ENCODE measurements around the gene PARD3B. TPM values are rescaled to one million over a fixed set of nuclear protein-coding genes. Genes with fewer than 3 reads are reported as not detected.
A peak's percentile ranks its signal among the peaks of the same experiment; 100 is the strongest.

Gene PARD3B
- total and polyA plus RNA-seq, 2 donors (not counting 1 experiment from before 2014, with no cell fraction given): 7.4 to 20.6 TPM

DNA sequence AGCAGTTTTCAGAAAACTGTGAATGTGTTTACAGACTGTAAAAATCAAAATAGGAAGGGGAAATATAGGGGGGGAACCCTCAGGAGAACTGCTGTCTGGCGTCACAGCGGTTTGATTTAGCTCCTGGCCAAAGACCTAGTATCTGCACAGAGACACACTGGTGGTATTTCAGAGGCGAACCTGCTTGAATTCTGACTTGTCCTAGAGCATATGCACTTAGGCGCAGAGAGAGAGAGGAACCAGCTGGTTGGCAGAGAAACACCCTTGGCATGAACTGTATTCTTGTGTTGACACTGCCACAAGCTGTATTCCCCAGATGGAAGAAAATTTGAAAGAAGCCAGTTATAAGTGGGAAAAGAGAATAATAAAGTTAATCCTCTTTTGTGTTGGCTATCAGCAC lies 630.6 kb downstream of the PARD3B start:
- Histone ChIP-seq H3K79me2 (ENCODE audit: control insufficient read depth, insufficient read depth, low read length) (no peaks in the 10 kb centered on the region), H3K9ac (ENCODE audit: insufficient read depth, low read length) (no peak overlapping the region), H3K4me1 (ENCODE audit: control insufficient read depth, extremely low read depth, insufficient read depth, low read length) (no peaks in the 10 kb centered on the region), H3K4me3 (replicated peaks in 1 of 4; ENCODE audit: control extremely low read depth in 1 of 4, insufficient read depth in 1 of 4, low read depth in 3 of 4, low read length in 4 of 4) (no peak overlapping the region), H3K27ac (ENCODE audit: insufficient read depth, low read length) (no peak overlapping the region), H3K36me3 (ENCODE audit: control insufficient read depth, insufficient read depth, low read length) (no peaks in the 10 kb centered on the region), H3K27me3 (ENCODE audit: control insufficient read depth, insufficient read depth, low read length) (no peaks in the 10 kb centered on the region), H3K4me2 (ENCODE audit: extremely low read depth, insufficient read depth, low read length) (no peak overlapping the region), H4K20me1 (ENCODE audit: control insufficient read depth, extremely low read depth, insufficient read depth, low read length) (no peaks in the 10 kb centered on the region), H3K9me3 (ENCODE audit: control insufficient read depth, insufficient read depth, low read depth, low read length) (no peaks in the 10 kb centered on the region), H2AFZ (ENCODE audit: low read length) (no peak overlapping the region)
- no peak for TF ChIP-seq EZH2 (IDR thresholded peaks at IDR 0.05; ENCODE audit: low read length, missing control alignments)
- TF ChIP-seq, protein P1, sequence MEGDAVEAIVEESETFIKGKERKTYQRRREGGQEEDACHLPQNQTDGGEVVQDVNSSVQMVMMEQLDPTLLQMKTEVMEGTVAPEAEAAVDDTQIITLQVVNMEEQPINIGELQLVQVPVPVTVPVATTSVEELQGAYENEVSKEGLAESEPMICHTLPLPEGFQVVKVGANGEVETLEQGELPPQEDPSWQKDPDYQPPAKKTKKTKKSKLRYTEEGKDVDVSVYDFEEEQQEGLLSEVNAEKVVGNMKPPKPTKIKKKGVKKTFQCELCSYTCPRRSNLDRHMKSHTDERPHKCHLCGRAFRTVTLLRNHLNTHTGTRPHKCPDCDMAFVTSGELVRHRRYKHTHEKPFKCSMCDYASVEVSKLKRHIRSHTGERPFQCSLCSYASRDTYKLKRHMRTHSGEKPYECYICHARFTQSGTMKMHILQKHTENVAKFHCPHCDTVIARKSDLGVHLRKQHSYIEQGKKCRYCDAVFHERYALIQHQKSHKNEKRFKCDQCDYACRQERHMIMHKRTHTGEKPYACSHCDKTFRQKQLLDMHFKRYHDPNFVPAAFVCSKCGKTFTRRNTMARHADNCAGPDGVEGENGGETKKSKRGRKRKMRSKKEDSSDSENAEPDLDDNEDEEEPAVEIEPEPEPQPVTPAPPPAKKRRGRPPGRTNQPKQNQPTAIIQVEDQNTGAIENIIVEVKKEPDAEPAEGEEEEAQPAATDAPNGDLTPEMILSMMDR (conservative IDR thresholded peaks at IDR 0.05 in 1 of 2, IDR thresholded peaks at IDR 0.05 in 1 of 2; ENCODE audit: low read depth in 1 of 2, low read length in 2 of 2): no peak
- no peak for DNase-seq (ENCODE audit: low read depth in 2 of 2)

DNA sequence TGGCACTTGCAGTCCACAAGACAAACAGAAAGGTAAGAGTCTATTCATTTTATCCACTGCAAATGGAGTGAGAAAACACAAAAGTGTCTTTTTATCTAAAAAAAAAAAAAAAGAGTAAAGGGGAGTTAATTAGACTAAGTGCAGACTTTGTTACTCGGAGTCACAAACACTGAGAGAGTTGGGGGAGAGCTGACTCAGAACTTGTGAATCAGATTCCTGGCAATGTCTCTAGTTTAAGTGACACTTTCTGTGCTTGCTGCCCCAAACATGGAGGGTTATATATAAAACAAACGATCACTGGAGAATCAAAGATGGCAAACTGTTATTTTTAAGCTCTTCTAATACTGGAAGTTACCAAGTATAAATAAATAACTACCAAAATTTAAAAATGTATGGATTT lies 631.3 kb downstream of the PARD3B start:
- Histone ChIP-seq H2AFZ (ENCODE audit: low read length) (no peak overlapping the region), H3K27ac (ENCODE audit: insufficient read depth, low read length) (no peak overlapping the region), H3K4me1 (ENCODE audit: control insufficient read depth, extremely low read depth, insufficient read depth, low read length) (no peaks in the 10 kb centered on the region), H3K27me3 (ENCODE audit: control insufficient read depth, insufficient read depth, low read length) (no peaks in the 10 kb centered on the region), H4K20me1 (ENCODE audit: control insufficient read depth, extremely low read depth, insufficient read depth, low read length) (no peaks in the 10 kb centered on the region), H3K36me3 (ENCODE audit: control insufficient read depth, insufficient read depth, low read length) (no peaks in the 10 kb centered on the region), H3K79me2 (ENCODE audit: control insufficient read depth, insufficient read depth, low read length) (no peaks in the 10 kb centered on the region), H3K4me2 (ENCODE audit: extremely low read depth, insufficient read depth, low read length) (no peak overlapping the region), H3K4me3 (replicated peaks in 1 of 4; ENCODE audit: control extremely low read depth in 1 of 4, insufficient read depth in 1 of 4, low read depth in 3 of 4, low read length in 4 of 4) (no peak overlapping the region), H3K9me3 (ENCODE audit: control insufficient read depth, insufficient read depth, low read depth, low read length) (no peaks in the 10 kb centered on the region), H3K9ac (ENCODE audit: insufficient read depth, low read length) (no peak overlapping the region)
- peak in 1 of 2 donors; percentile 45 for DNase-seq (ENCODE audit: low read depth in 2 of 2)
- TF ChIP-seq, protein P1 (conservative IDR thresholded peaks at IDR 0.05 in 1 of 2, IDR thresholded peaks at IDR 0.05 in 1 of 2; ENCODE audit: low read depth in 1 of 2, low read length in 2 of 2): no peak
- TF ChIP-seq EZH2 (IDR thresholded peaks at IDR 0.05; ENCODE audit: low read length, missing control alignments): no peak

DNA sequence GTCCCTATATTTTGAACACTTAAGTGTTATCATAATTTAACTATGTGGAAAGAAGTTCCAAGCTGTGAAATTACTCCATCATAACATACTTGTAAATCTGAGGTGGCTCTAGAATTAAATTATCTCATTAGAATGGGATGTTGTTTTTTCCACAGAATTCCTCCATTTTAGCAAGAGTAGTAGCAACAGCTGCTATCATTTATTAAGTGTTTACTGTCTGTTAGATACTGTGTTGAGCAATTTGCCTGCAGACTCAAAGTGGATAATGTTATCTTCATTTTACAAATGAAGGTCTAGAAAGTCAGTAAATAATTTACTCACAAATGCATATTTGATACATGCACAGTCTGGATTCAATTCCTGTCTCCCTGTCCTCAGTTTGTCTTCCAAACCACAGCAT lies 632.3 kb downstream of the PARD3B start:
- Histone ChIP-seq H3K27ac (ENCODE audit: insufficient read depth, low read length) (no peak overlapping the region), H3K4me2 (ENCODE audit: extremely low read depth, insufficient read depth, low read length) (no peak overlapping the region)

More for the DNA sequence above, 632.3 kb downstream of the PARD3B start:
- no peaks in the 10 kb centered on the region for H3K4me1 ChIP-seq (ENCODE audit: control insufficient read depth, extremely low read depth, insufficient read depth, low read length)
- H3K4me3 ChIP-seq (replicated peaks in 1 of 4; ENCODE audit: control extremely low read depth in 1 of 4, insufficient read depth in 1 of 4, low read depth in 3 of 4, low read length in 4 of 4): no peak overlapping the region
- TF ChIP-seq EZH2 (IDR thresholded peaks at IDR 0.05; ENCODE audit: low read length, missing control alignments): no peak
- TF ChIP-seq, protein P1 (conservative IDR thresholded peaks at IDR 0.05 in 1 of 2, IDR thresholded peaks at IDR 0.05 in 1 of 2; ENCODE audit: low read depth in 1 of 2, low read length in 2 of 2): no peak
- H2AFZ ChIP-seq (ENCODE audit: low read length): no peak overlapping the region
- H3K36me3 ChIP-seq (ENCODE audit: control insufficient read depth, insufficient read depth, low read length): no peaks in the 10 kb centered on the region
- no peaks in the 10 kb centered on the region for H3K9me3 ChIP-seq (ENCODE audit: control insufficient read depth, insufficient read depth, low read depth, low read length)
- DNase-seq (ENCODE audit: low read depth in 2 of 2): no peak
- H3K9ac ChIP-seq (ENCODE audit: insufficient read depth, low read length): no peak overlapping the region
- H4K20me1 ChIP-seq (ENCODE audit: control insufficient read depth, extremely low read depth, insufficient read depth, low read length): no peaks in the 10 kb centered on the region
- H3K27me3 ChIP-seq (ENCODE audit: control insufficient read depth, insufficient read depth, low read length): no peaks in the 10 kb centered on the region
- H3K79me2 ChIP-seq (ENCODE audit: control insufficient read depth, insufficient read depth, low read length): no peaks in the 10 kb centered on the region

Data from fibroblast of lung (primary cell).